BJ (cell line): Measurements from ENCODE around the gene FAM50B. TPM values are rescaled to one million over a fixed set of nuclear protein-coding genes. Genes with fewer than 3 reads are reported as not detected.

Experiments used
- CTCF ChIA-PET: fragments of 350-600 bp; formaldehyde crosslinking; extraction: SDS; loops from one replicate; lab custom pipeline; 2021; ENCODE audit warnings: antibody characterized with exemption, inconsistent platforms; lab: Yijun Ruan, JAX
- POLR2A ChIA-PET: fragments of 300-600 bp; sonication (Branson Sonifier 250); formaldehyde crosslinking; extraction: SDS; loops from one replicate; lab custom pipeline; 2021; ENCODE audit warnings: antibody characterized with exemption; lab: Charles Lee
- DNase-seq: peaks from one replicate; pipeline ENCODE4 v3.0.0-alpha.2; 2011; ENCODE audit warnings: low read depth
- H3K27me3 ChIP-seq: 2 replicates; pipeline ENCODE4 v1.6.0; 2011; ENCODE audit warnings: low read length; ENCODE audit not compliant: control insufficient read depth, insufficient read depth
- H3K36me3 ChIP-seq: 2 replicates; pipeline ENCODE4 v1.5.1; 2011; ENCODE audit warnings: low read length; ENCODE audit not compliant: control insufficient read depth, insufficient read depth
- H3K4me3 ChIP-seq: 2 replicates; pipeline ENCODE4 v1.5.1; 2011; ENCODE audit warnings: low read depth, mild to moderate bottlenecking, control low read depth, low read length
- polyA plus RNA-seq: library from polyadenylated mRNA; depleted of rRNA; stranded (reverse); fragments of >200 nt; gene quantifications from 2 replicates; pipeline ENCODE4 v1.2.3, GENCODE V29; 2011
- TF ChIP-seq, protein P1 (sequence below): IDR thresholded peaks from 2 replicates; pipeline ENCODE4 v1.5.1; 2011; ENCODE audit warnings: low read depth, mild to moderate bottlenecking, control low read depth, inconsistent platforms, low read length, moderate library complexity; ENCODE audit not compliant: insufficient read depth

Gene FAM50B
- polyA plus RNA-seq, 1 experiment, result 9.9 TPM

DNA sequence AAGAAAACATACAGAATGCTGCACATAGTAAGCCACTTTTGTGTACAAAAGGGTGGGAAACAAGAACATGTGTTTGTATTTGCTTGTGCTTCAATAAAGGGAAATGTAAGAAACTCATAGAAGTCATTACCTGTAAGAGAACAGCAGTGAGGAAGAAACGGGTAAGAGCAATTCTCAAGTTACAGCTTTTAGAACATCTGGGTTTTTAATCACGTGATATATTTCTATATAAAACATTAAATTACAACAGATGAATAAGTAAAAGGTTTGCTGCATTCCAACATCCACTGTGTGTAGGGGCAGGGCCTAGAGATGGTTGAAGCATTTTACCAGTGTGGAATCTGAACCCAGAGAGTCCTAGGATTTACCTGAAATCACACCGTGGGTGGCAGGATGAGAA, 36.6 kb upstream of the FAM50B start:
- H3K4me3 ChIP-seq, result no peak overlapping the region
- H3K36me3 ChIP-seq, result no peaks in the 10 kb centered on the region
- TF ChIP-seq, protein P1, sequence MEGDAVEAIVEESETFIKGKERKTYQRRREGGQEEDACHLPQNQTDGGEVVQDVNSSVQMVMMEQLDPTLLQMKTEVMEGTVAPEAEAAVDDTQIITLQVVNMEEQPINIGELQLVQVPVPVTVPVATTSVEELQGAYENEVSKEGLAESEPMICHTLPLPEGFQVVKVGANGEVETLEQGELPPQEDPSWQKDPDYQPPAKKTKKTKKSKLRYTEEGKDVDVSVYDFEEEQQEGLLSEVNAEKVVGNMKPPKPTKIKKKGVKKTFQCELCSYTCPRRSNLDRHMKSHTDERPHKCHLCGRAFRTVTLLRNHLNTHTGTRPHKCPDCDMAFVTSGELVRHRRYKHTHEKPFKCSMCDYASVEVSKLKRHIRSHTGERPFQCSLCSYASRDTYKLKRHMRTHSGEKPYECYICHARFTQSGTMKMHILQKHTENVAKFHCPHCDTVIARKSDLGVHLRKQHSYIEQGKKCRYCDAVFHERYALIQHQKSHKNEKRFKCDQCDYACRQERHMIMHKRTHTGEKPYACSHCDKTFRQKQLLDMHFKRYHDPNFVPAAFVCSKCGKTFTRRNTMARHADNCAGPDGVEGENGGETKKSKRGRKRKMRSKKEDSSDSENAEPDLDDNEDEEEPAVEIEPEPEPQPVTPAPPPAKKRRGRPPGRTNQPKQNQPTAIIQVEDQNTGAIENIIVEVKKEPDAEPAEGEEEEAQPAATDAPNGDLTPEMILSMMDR, result no peak
- POLR2A ChIA-PET, result no interaction called here
- H3K27me3 ChIP-seq, result no peaks in the 10 kb centered on the region
- no peak for DNase-seq
- CTCF ChIA-PET, result interaction anchor here (0.6 to 1.8 kb wide), 2 partner anchors 36 to 75 kb away, joined by 4 to 6 read pairs; partner anchors contain the start of gene FAM50B

DNA sequence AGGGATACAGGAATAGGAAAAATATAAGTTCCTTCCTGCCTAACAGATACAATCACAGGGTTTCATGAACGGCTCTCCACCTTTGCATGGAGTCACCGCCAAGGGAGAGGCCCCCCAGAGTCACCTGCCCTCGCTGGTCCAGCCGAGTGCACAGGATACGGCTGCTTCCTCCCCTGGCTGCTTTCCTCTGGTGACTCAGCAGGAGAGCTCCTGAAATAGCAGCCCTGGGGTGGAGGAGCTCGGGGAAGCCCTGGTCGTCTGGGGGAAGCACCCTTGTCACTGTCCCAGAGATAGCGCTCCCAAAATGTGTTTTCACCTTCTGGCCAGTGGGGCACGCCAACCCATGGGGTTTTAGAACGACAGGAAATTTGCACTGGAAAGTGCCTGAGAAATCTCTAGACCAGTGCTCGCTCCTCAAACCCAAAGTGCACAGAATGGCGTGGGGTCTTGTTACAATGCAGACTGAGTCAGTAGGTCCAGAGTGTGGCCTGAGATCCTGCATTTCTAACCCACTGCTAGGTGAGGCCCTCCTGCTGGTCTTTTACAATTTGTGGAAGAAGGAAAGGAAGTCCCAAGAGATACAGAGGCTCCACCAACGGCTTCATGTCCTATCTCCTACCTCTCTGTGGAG, 35.9 kb upstream of the FAM50B start:
- no peaks in the 10 kb centered on the region for H3K27me3 ChIP-seq
- no peaks in the 10 kb centered on the region for H3K36me3 ChIP-seq
- no peak overlapping the region for H3K4me3 ChIP-seq
- TF ChIP-seq, protein P1, result no peak
- ChIA-PET POLR2A (no interaction called here), CTCF (interaction anchor here (1.8 kb wide), 1 partner anchor 36 kb away, joined by 6 read pairs; the partner anchor contains the start of gene FAM50B)
- no peak for DNase-seq

DNA sequence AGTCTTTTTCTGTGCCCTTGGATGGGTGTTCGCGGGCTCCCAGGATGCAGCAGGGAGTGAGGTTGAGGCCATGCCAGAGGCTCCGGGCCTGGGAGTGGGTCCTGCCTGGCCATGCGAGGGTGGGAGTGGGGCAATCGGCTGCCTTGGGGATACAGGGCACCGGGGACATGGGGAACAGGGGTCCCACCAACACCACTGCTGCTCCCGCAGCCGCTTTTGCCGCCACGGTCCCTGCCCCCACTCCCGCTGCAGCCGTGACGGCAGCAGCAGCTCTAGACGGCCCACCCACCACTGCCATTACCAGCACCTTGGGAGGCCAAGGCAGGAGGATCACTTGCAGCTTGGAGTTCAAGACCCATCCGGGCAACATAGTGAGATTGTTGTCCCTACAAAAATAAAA, 35.3 kb upstream of the FAM50B start:
- TF ChIP-seq, protein P1, result no peak
- ChIA-PET CTCF (no interaction called here), POLR2A (no interaction called here)
- no peak for DNase-seq
- H3K36me3 ChIP-seq, result no peaks in the 10 kb centered on the region
- no peaks in the 10 kb centered on the region for H3K27me3 ChIP-seq
- H3K4me3 ChIP-seq, result no peak overlapping the region

DNA sequence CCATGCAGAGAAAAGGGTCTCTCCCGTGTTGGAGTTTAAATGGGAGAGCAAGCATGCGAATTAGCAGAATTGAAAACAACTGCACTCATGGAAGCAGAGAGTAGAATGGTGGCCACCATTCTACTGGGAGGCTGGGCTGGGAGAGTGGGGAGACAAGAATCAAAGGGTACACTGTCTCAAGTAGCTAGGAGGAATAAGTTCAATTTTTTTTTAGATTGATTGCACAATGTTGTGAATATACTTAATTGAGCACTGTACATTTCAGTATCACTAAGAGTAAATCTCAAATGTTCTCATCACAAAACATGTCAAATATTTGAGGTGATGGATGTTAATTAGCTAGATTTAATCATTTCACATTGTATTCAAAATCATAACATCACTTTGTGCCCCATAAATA, 34.6 kb upstream of the FAM50B start:
- no peak overlapping the region for H3K4me3 ChIP-seq
- TF ChIP-seq, protein P1, result no peak
- no peak for DNase-seq
- POLR2A ChIA-PET, result no interaction called here
- no peaks in the 10 kb centered on the region for H3K36me3 ChIP-seq
- no peaks in the 10 kb centered on the region for H3K27me3 ChIP-seq
- CTCF ChIA-PET, result no interaction called here

DNA sequence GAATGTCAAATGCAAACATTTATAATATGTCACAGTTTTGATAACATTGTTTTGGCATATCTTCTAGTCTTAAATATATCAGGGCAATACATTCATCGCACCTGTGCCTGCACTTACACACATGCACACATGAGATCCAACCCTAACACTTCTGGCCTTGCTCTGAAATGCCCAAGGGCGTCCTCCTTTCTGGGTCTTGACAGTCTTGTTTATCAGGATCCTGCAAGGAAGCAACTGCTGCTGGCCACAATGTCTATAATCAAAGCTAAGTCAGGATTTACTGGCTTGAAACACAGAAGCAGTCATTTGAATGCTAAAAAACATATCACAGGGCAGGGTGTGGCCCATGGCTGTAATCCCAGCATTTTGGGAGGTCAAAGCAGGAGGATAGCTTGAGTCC, 32.9 kb upstream of the FAM50B start:
- H3K27me3 ChIP-seq, result no peaks in the 10 kb centered on the region
- H3K4me3 ChIP-seq, result no peak overlapping the region
- H3K36me3 ChIP-seq, result no peaks in the 10 kb centered on the region
- POLR2A ChIA-PET, result no interaction called here
- DNase-seq, result no peak
- TF ChIP-seq, protein P1, result no peak
- CTCF ChIA-PET, result interaction anchor here (1.1 kb wide), 2 partner anchors 9 to 60 kb away, joined by 3 read pairs; no protein-coding TSS in a partner anchor
